ENCODE results near the gene CPLX3. TPM values are rescaled to one million over a fixed set of nuclear protein-coding genes. Genes with fewer than 3 reads are reported as not detected.
A peak's percentile ranks its signal among the peaks of the same experiment; 100 is the strongest.

Gene CPLX3
- total and polyA plus RNA-seq, 10 of the 15 experiments (the other 5 are each of a cell fraction or from before 2014, with no cell fraction given): 0.02 to 0.04 TPM; not detected in 8

- TF ChIP-seq, protein P1, sequence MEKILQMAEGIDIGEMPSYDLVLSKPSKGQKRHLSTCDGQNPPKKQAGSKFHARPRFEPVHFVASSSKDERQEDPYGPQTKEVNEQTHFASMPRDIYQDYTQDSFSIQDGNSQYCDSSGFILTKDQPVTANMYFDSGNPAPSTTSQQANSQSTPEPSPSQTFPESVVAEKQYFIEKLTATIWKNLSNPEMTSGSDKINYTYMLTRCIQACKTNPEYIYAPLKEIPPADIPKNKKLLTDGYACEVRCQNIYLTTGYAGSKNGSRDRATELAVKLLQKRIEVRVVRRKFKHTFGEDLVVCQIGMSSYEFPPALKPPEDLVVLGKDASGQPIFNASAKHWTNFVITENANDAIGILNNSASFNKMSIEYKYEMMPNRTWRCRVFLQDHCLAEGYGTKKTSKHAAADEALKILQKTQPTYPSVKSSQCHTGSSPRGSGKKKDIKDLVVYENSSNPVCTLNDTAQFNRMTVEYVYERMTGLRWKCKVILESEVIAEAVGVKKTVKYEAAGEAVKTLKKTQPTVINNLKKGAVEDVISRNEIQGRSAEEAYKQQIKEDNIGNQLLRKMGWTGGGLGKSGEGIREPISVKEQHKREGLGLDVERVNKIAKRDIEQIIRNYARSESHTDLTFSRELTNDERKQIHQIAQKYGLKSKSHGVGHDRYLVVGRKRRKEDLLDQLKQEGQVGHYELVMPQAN (conservative IDR thresholded peaks at IDR 0.05): peak; percentile 72
- TF ChIP-seq CREM (IDR thresholded peaks at IDR 0.05; ENCODE audit: low read depth) (no peak), MYC (IDR thresholded peaks at IDR 0.05; ENCODE audit: insufficient read depth, insufficient read length, insufficient replicate concordance, low read length, severe bottlenecking) (peak; percentile 88), POLR2AphosphoS2 (IDR thresholded peaks at IDR 0.05; ENCODE audit: low read depth, low read length) (0 out of 2 replicates have a peak, but pooled peaks have one; percentile 33), YY1 (IDR thresholded peaks at IDR 0.05; ENCODE audit: low read depth, low read length) (no peak), BHLHE40 (IDR thresholded peaks at IDR 0.05; ENCODE audit: borderline replicate concordance in 1 of 2, low read depth in 2 of 2, low read length in 1 of 2) (peak; percentile 94), TARDBP (IDR thresholded peaks at IDR 0.05; ENCODE audit: borderline replicate concordance) (no peak), PAX8 (IDR thresholded peaks at IDR 0.05) (no peak), SIX5 (IDR thresholded peaks at IDR 0.05; ENCODE audit: low read depth, low read length, severe bottlenecking) (no peak), MEF2A (IDR thresholded peaks at IDR 0.05; ENCODE audit: insufficient read depth, low read depth, low read length) (no peak), EED (IDR thresholded peaks at IDR 0.05; ENCODE audit: low read depth) (0 out of 2 replicates have a peak, but pooled peaks have one; percentile 5)
- TF ChIP-seq, protein P2, sequence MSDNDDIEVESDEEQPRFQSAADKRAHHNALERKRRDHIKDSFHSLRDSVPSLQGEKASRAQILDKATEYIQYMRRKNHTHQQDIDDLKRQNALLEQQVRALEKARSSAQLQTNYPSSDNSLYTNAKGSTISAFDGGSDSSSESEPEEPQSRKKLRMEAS (IDR thresholded peaks at IDR 0.05; ENCODE audit: low read depth, low read length): peak; percentile 69
- TF ChIP-seq, protein P3, sequence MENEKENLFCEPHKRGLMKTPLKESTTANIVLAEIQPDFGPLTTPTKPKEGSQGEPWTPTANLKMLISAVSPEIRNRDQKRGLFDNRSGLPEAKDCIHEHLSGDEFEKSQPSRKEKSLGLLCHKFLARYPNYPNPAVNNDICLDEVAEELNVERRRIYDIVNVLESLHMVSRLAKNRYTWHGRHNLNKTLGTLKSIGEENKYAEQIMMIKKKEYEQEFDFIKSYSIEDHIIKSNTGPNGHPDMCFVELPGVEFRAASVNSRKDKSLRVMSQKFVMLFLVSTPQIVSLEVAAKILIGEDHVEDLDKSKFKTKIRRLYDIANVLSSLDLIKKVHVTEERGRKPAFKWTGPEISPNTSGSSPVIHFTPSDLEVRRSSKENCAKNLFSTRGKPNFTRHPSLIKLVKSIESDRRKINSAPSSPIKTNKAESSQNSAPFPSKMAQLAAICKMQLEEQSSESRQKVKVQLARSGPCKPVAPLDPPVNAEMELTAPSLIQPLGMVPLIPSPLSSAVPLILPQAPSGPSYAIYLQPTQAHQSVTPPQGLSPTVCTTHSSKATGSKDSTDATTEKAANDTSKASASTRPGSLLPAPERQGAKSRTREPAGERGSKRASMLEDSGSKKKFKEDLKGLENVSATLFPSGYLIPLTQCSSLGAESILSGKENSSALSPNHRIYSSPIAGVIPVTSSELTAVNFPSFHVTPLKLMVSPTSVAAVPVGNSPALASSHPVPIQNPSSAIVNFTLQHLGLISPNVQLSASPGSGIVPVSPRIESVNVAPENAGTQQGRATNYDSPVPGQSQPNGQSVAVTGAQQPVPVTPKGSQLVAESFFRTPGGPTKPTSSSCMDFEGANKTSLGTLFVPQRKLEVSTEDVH (IDR thresholded peaks at IDR 0.05; ENCODE audit: low read depth, partially characterized antibody): no peak
Measured at GRCh38 chr15:74783072-74783807, 43.2 kb upstream of the CPLX3 start (continued).

Measured in GM12878 (cell line).